OCI-LY7 (cell line): ENCODE measurements around the gene NEURL4. TPM values are rescaled to one million over a fixed set of nuclear protein-coding genes. Genes with fewer than 3 reads are reported as not detected.
"Not testable (repeated sequence)": the region's sequence is repeated elsewhere in the genome, so short reads cannot be mapped to it uniquely, and the experiment has no call there.

ENCODE experiments used
- BruUV-seq: library from RNA; stranded (reverse); fragments of 400-500 nt; replicated peaks from 2 replicates; lab custom pipeline; 2021; lab: Mats Ljungman, UMichigan
- CTCF ChIA-PET: fragments of 300-600 bp; sonication (Branson Sonifier 250); formaldehyde crosslinking; loops from one replicate; lab custom pipeline; 2022; ENCODE audit warnings: antibody characterized with exemption; ENCODE audit not compliant: unreplicated experiment; lab: Charles Lee
- POLR2A ChIA-PET: fragments of 300-600 bp; sonication (Branson Sonifier 250); formaldehyde crosslinking; loops from one replicate; lab custom pipeline; 2022; ENCODE audit warnings: antibody characterized with exemption; lab: Charles Lee
- DNase-seq: peaks from one replicate; pipeline ENCODE4 v3.0.0-alpha.2; 2015; ENCODE audit warnings: low spot score
- H2AFZ ChIP-seq: fragments of 200-600 bp; sonication (generic), shearing (Covaris generic); 2 replicates; pipeline ENCODE4 v1.6.1; 2014; ENCODE audit warnings: mild to moderate bottlenecking, antibody characterized with exemption, low read length, moderate library complexity
- H3K27ac ChIP-seq: fragments of 200-600 bp; sonication (generic); 2 replicates; pipeline ENCODE4 v1.5.1; 2014; ENCODE audit warnings: mixed run types, low read depth, mild to moderate bottlenecking, moderate library complexity, low read length, inconsistent platforms; ENCODE audit not compliant: poor library complexity, severe bottlenecking
- H3K36me3 ChIP-seq: fragments of 200-600 bp; sonication (generic); 2 replicates; pipeline ENCODE4 v1.6.1; 2014; ENCODE audit warnings: mild to moderate bottlenecking, antibody characterized with exemption, low read length, moderate library complexity, mixed read lengths; ENCODE audit not compliant: insufficient read depth
- H3K4me1 ChIP-seq: fragments of 200-600 bp; sonication (generic); 2 replicates; pipeline ENCODE4 v1.5.1; 2014; ENCODE audit warnings: mild to moderate bottlenecking, low read length; ENCODE audit not compliant: insufficient read depth, poor library complexity, severe bottlenecking
- H3K4me2 ChIP-seq: fragments of 200-600 bp; sonication (generic); 2 replicates; pipeline ENCODE4 v1.6.1; 2014; ENCODE audit warnings: mild to moderate bottlenecking, low read length
- H3K4me3 ChIP-seq: fragments of 200-600 bp; sonication (generic); 2 replicates; pipeline ENCODE4 v1.5.1; 2014; ENCODE audit warnings: mild to moderate bottlenecking, low read depth, low read length; ENCODE audit not compliant: poor library complexity, severe bottlenecking
- H3K79me2 ChIP-seq: fragments of 200-600 bp; sonication (generic); 2 replicates; pipeline ENCODE4 v1.6.1; 2016; ENCODE audit warnings: low read depth, mild to moderate bottlenecking, low read length, moderate library complexity, mixed read lengths; ENCODE audit not compliant: insufficient read depth
- H3K9me2 ChIP-seq: fragments of 200-600 bp; sonication (generic); 2 replicates; pipeline ENCODE4 v1.6.1; 2016; ENCODE audit warnings: mild to moderate bottlenecking, low read length, mixed read lengths; ENCODE audit not compliant: insufficient read depth
- H3K9me3 ChIP-seq: fragments of 200-600 bp; sonication (generic); 2 replicates; pipeline ENCODE4 v1.6.1; 2014; ENCODE audit warnings: mild to moderate bottlenecking, mixed run types, low read length, mixed read lengths
- H4K20me1 ChIP-seq: fragments of 200-600 bp; sonication (generic); 2 replicates; pipeline ENCODE4 v1.6.1; 2014; ENCODE audit warnings: mild to moderate bottlenecking, antibody characterized with exemption, low read length, moderate library complexity, mixed read lengths; ENCODE audit not compliant: insufficient read depth
- EZH2phosphoT487 ChIP-seq: fragments of 200-600 bp; sonication (generic); IDR thresholded peaks from 2 replicates; pipeline ENCODE4 v1.6.1; 2018; ENCODE audit warnings: low read depth, borderline replicate concordance, mild to moderate bottlenecking, mixed run types, antibody characterized with exemption, low read length, moderate library complexity, mixed read lengths
- intact Hi-C: fragments of 100-400 bp; cut with micrococcal nuclease; formaldehyde crosslinking; loops from one replicate; pipeline ENCODE4 v1.10.0; 2022; ENCODE audit not compliant: unreplicated experiment
- total RNA-seq, 2 experiments: library from RNA; depleted of rRNA in 1 of 2; stranded (reverse); fragments of >200 nt in 1 of 2; shearing (Covaris generic) in 1 of 2; gene quantifications; 2 replicates each; pipeline ENCODE4 v1.2.3, GENCODE V29; 2014 to 2022
- TF ChIP-seq, protein P1 (sequence below): fragments of 200-600 bp; sonication (generic); conservative IDR thresholded peaks from 2 replicates; pipeline ENCODE4 v1.5.1; 2014; ENCODE audit warnings: mild to moderate bottlenecking, antibody characterized with exemption, low read length, moderate library complexity, mixed read lengths

NEURL4 gene
- total RNA-seq, 2 experiments from 2014 or later: 34.7 to 66.8 TPM

DNA sequence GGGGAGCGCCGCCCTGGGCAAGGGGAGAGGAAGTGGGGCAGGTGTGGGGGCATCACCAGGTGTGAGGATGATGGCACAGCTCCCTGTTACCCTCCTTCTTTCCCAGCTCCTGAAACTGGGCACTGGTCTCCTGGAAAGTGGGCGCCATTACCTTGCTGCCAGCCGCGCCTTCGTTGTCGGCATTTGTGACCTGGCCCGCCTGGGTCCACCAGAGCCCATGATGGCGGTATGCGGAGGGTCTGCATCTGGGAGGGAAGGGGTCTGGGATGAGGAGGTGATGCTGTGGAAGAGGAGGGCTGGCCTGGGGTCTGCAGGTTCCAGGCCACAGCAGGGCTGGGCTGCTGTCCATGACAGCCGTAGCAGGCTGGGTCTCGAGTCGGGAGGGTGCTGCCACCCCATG, 12.7 kb upstream of the NEURL4 start:
- no peak for DNase-seq
- Histone ChIP-seq H3K27ac (no peak overlapping the region), H3K9me2 (no peaks in the 10 kb centered on the region), H4K20me1 (no peaks in the 10 kb centered on the region), H3K36me3 (peaks cover 72% of the 10 kb centered on the region), H3K9me3 (no peaks in the 10 kb centered on the region), H3K79me2 (peaks cover 19% of the 10 kb centered on the region), H3K4me3 (no peak overlapping the region), H3K4me2 (no peak overlapping the region), H3K4me1 (peaks cover 20% of the 10 kb centered on the region), H2AFZ (no peak overlapping the region)
- ChIA-PET POLR2A (no interaction called here), CTCF (interaction anchor here (0.5 kb wide), 1 partner anchor 62 kb away, joined by 3 read pairs; no protein-coding TSS in a partner anchor)
- intact Hi-C loops: no loop called here
- TF ChIP-seq, protein P1, sequence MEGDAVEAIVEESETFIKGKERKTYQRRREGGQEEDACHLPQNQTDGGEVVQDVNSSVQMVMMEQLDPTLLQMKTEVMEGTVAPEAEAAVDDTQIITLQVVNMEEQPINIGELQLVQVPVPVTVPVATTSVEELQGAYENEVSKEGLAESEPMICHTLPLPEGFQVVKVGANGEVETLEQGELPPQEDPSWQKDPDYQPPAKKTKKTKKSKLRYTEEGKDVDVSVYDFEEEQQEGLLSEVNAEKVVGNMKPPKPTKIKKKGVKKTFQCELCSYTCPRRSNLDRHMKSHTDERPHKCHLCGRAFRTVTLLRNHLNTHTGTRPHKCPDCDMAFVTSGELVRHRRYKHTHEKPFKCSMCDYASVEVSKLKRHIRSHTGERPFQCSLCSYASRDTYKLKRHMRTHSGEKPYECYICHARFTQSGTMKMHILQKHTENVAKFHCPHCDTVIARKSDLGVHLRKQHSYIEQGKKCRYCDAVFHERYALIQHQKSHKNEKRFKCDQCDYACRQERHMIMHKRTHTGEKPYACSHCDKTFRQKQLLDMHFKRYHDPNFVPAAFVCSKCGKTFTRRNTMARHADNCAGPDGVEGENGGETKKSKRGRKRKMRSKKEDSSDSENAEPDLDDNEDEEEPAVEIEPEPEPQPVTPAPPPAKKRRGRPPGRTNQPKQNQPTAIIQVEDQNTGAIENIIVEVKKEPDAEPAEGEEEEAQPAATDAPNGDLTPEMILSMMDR: no peak
- TF ChIP-seq EZH2phosphoT487: no peak
- no TSS peak for BruUV-seq

GRCh38 chr17:7340179-7340578, 11.0 kb upstream of the NEURL4 start:
- no peak overlapping the region for H3K4me2 ChIP-seq
- H3K4me1 ChIP-seq: peaks cover 32% of the 10 kb centered on the region
- ChIA-PET POLR2A (no interaction called here), CTCF (no interaction called here)
- H2AFZ ChIP-seq: no peak overlapping the region
- H3K9me2 ChIP-seq: no peaks in the 10 kb centered on the region
- no peak overlapping the region for H3K4me3 ChIP-seq
- H4K20me1 ChIP-seq: no peaks in the 10 kb centered on the region
- TF ChIP-seq EZH2phosphoT487: no peak
- TF ChIP-seq, protein P1: no peak
- no peak overlapping the region for H3K27ac ChIP-seq
- no peaks in the 10 kb centered on the region for H3K9me3 ChIP-seq
- DNase-seq: no peak
- intact Hi-C loops: no loop called here
- peaks cover 62% of the 10 kb centered on the region for H3K36me3 ChIP-seq
- peaks cover 24% of the 10 kb centered on the region for H3K79me2 ChIP-seq
- no TSS peak for BruUV-seq

GRCh38 chr17:7337600-7337999, 8.5 kb upstream of the NEURL4 start:
- Histone ChIP-seq H3K4me3 (peak overlapping the region; percentile 78), H3K79me2 (peaks cover 24% of the 10 kb centered on the region), H3K4me1 (peaks cover 42% of the 10 kb centered on the region), H3K36me3 (peaks cover 41% of the 10 kb centered on the region), H3K4me2 (peak overlapping the region; percentile 99), H3K27ac (peak overlapping the region; percentile 79)
- BruUV-seq, H2AFZ ChIP-seq, H3K9me2 ChIP-seq, DNase-seq, H4K20me1 ChIP-seq, H3K9me3 ChIP-seq: not testable (repeated sequence)
- ChIA-PET CTCF (interaction anchor here (0.5 to 1.3 kb wide), 5 partner anchors 8 to 223 kb away, joined by 3 to 6 read pairs (median 4); partner anchors contain the start of gene NEURL4), POLR2A (interaction anchor here (1.1 to 1.9 kb wide), 9 partner anchors 8 to 138 kb away, joined by 3 to 8 read pairs (median 5); partner anchors contain the start of genes TMEM256 and TMEM95)
- intact Hi-C loops: loop anchor here (2.0 kb wide), 1 partner anchor 57 kb away; the partner anchor contains the start of gene SLC2A4
